C4-2B (cell line): Measurements from ENCODE around the gene C3orf18.

Experiments
- ZFX ChIP-seq: fragments of 450-650 bp; IDR thresholded peaks from 2 replicates; pipeline ENCODE4 v1.6.1; 2017
- TF ChIP-seq, protein P1 (sequence below): fragments of 450-650 bp; conservative IDR thresholded peaks from 2 replicates; pipeline ENCODE4 v1.5.1; 2017; ENCODE audit warnings: mild to moderate bottlenecking

GRCh38 chr3:50551054-50551659 is 16.4 kb downstream of the C3orf18 start:
- TF ChIP-seq, protein P1, sequence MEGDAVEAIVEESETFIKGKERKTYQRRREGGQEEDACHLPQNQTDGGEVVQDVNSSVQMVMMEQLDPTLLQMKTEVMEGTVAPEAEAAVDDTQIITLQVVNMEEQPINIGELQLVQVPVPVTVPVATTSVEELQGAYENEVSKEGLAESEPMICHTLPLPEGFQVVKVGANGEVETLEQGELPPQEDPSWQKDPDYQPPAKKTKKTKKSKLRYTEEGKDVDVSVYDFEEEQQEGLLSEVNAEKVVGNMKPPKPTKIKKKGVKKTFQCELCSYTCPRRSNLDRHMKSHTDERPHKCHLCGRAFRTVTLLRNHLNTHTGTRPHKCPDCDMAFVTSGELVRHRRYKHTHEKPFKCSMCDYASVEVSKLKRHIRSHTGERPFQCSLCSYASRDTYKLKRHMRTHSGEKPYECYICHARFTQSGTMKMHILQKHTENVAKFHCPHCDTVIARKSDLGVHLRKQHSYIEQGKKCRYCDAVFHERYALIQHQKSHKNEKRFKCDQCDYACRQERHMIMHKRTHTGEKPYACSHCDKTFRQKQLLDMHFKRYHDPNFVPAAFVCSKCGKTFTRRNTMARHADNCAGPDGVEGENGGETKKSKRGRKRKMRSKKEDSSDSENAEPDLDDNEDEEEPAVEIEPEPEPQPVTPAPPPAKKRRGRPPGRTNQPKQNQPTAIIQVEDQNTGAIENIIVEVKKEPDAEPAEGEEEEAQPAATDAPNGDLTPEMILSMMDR: no peak
- no peak for TF ChIP-seq ZFX
